Raji (cell line): ENCODE results near the gene NTSR1.

ENCODE experiments used
- POLR2A ChIP-seq: IDR thresholded peaks from 2 replicates; pipeline ENCODE4 v1.6.1; 2011; ENCODE audit warnings: low read depth, low read length, control low read depth; ENCODE audit not compliant: insufficient read depth

The NTSR1 gene

GRCh38 chr20:62667530-62668440 is 40.9 kb upstream of the NTSR1 start:
- TF ChIP-seq POLR2A = no peak

GRCh38 chr20:62668441-62669027 is 40.1 kb upstream of the NTSR1 start:
- no peak for TF ChIP-seq POLR2A

GRCh38 chr20:62669249-62669648 is 39.4 kb upstream of the NTSR1 start:
- TF ChIP-seq POLR2A = no peak

DNA sequence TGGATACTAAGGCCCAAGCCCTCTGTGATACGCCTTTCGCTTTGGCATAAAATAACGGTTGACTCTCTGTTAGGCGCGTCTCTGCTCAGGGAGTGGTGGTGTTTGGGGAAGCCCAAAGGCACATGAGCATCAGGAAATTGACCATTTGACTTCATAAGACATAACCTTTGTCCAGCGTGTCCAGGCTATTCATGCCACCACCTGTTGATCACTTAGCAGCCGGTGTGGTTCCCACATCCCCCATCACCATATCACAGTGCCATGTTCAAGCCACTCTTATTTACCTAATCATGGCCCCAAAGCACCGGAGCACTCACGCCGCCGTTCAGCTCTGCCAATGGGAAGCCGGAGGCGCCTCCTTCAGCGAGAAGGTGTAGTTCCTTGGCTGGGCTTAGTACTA is 38.5 kb upstream of the NTSR1 start:
- no peak for TF ChIP-seq POLR2A

- TF ChIP-seq POLR2A = no peak
Measured at GRCh38 chr20:62670998-62671397, 37.6 kb upstream of the NTSR1 start.

GRCh38 chr20:62671765-62672164 is 36.9 kb upstream of the NTSR1 start:
- no peak for TF ChIP-seq POLR2A

DNA sequence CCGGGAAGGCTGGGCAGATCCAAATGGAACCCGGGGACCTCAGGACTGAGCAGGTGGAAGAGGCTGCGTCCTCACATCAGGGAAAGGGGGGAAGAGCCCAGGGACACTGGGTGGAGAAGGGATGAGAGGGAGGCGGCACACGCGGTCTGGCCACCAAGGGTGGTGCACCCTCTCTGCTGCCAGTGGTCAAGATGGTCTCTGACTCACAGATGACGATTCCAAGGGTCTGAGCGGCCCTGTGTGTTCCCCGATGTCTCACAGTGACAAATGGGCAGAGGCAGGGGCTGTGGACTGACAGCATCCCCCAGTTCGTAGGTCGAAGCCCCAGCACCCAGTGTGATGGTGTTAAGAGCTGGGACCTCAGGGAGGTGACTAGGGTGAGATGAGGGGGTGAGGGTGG is 34.3 kb upstream of the NTSR1 start:
- no peak for TF ChIP-seq POLR2A

DNA sequence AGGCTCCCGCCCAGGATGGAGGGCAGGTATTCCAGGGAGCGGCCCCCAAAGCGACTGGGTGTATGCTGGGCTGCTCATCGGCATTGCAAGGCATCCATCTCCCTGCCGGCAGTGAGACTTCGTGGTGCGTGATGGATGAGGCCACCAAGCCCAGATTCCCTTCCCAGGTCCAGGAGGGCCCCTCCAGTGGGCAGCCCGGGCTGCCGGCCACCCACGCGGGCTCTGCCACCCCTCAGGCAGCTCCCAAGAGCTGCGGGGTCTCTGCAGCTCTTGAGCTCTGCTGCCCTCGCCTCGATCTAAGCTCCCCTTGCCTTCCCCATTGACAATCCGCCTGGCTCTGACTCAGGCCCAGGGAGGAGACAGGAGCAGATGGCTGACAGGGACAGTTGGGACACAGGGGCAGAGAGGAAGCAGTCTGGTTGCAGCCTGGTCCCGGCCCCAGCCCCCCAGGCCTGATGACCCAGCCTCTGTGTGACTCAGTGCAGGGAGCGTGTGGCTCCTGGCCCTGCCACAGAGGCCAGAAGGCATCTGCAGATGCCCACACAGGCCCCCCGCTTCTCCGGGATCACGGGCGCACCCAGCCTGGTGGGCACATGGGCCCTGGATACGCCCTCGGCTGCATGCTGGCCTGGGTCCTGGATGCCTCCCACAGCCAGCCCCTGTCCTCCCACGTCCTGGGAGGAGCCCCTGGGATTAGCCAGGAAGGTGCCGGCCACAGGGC is 33.3 kb upstream of the NTSR1 start:
- no peak for TF ChIP-seq POLR2A

GRCh38 chr20:62675877-62676260 is 32.8 kb upstream of the NTSR1 start:
- TF ChIP-seq POLR2A = no peak

- no peak for TF ChIP-seq POLR2A
Measured at GRCh38 chr20:62676976-62677375, 31.7 kb upstream of the NTSR1 start.

- TF ChIP-seq POLR2A = no peak
Measured at GRCh38 chr20:62677678-62678077, 31.0 kb upstream of the NTSR1 start.

DNA sequence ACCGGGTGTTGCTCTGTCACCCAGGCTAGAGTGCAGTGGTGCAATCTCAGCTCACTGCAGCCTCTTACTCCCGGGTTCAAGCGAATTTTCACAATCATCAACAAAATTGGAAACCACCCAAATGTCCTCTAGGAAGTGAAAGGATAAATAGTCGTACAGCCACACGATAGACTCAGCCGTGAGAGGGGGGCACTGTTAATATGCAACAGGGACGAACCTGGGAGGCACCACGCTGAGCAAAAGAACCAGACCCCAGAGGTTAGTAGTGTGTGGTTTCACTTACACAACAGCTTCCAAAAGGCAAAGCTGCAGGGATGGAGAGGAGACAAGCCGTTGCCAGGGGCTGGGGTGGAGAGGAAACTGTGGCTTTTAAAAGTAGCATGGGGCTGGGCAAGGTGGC is 30.1 kb upstream of the NTSR1 start:
- TF ChIP-seq POLR2A = no peak

DNA sequence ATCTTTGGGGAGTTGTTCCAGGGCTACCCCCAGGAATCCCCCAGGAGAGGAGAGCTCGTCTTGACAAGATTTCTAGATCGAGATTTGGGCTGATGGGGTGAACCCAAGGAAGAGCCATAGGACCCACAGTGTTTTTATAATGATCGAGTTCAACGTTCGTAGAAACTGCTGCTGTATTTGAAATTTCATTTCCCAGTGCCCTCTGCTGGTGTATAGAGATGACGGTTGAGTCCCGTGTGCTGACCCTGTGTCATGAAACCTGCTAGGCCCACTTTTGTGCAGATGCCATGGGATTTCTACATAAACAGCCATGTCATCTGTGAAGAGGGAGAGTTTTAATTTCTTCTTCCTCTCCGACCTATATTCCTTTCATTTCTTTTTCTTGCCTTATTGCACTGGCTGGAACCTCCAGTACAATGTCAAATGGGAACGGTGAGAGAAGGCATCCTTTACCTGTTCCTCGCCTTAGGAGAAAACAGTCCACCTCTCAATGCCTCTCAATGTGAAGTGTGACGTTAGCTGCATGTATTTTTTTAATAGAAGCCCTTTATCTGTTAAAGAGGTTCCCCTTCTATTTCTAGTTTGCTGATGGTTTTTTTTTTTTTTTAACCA is 28.6 kb upstream of the NTSR1 start:
- TF ChIP-seq POLR2A = no peak

DNA sequence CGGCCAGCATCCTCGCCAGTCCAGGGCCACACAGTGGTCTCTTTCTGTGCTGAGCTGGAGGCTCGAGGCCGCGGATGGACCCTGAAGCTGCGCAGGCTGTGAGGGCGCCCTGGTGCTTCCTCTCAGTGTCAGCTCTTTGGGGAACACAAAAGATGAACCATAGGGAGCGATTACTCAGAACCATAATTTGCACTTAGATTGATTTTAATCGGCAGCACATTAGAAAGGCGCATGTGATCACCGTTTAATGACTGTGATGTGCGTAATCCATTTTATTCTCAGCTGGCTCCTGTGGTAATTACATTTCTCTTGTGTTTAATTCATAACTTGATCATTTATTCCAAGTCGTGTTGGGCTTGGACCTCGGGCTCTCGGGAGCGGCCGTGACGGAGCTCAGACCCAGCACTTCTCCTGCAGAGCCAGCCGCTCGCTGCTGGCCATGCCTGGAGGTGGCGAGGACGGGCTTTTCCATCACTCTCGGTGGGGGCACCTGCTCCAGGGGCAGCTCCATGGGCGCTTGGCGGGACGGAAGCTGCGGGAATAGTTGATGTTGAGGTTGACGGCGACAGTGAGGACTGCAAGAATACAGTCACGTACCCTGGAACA is 25.6 kb upstream of the NTSR1 start:
- no peak for TF ChIP-seq POLR2A

GRCh38 chr20:62684981-62685380 is 23.7 kb upstream of the NTSR1 start:
- no peak for TF ChIP-seq POLR2A
